HEK293 (cell line): ENCODE results near the gene PROCR.

Source experiments
- CTCF ChIA-PET: fragments of 350-600 bp; formaldehyde crosslinking; extraction: SDS; loops from one replicate; lab custom pipeline; 2021; ENCODE audit warnings: antibody characterized with exemption; lab: Yijun Ruan, JAX
- POLR2A ChIA-PET: fragments of 300-600 bp; formaldehyde crosslinking; extraction: SDS; loops from one replicate; lab custom pipeline; 2020; ENCODE audit warnings: antibody characterized with exemption, inconsistent platforms; lab: Yijun Ruan, JAX
- H3K27ac ChIP-seq: fragments of 200-500 bp; sonication (Bioruptor generic); 2 replicates; pipeline ENCODE4 v1.5.1; 2014; ENCODE audit warnings: low read depth, low read length, control low read depth, inconsistent platforms; ENCODE audit errors: extremely low read depth
- H3K36me3 ChIP-seq, 2 experiments: fragments of 200-500 bp in 1 of 2; sonication (Bioruptor generic) in 1 of 2; 1 replicate in 1 of 2; 2 replicates in 1 of 2; pipeline ENCODE4 v1.5.1; 2014 to 2017; ENCODE audit warnings: inconsistent platforms in 2 of 2, low read length in 2 of 2; ENCODE audit not compliant: control insufficient read depth in 2 of 2, insufficient read depth in 1 of 2
- H3K4me1 ChIP-seq: fragments of 200-500 bp; sonication (Bioruptor generic); 2 replicates; pipeline ENCODE4 v1.5.1; 2014; ENCODE audit warnings: mild to moderate bottlenecking, low read length, inconsistent platforms; ENCODE audit not compliant: control insufficient read depth, insufficient read depth
- H3K4me3 ChIP-seq: 2 replicates; pipeline ENCODE4 v1.5.1; 2011; ENCODE audit warnings: low read depth, mild to moderate bottlenecking, control low read depth, low read length, moderate library complexity
- H3K9me3 ChIP-seq: fragments of 200-500 bp; sonication (Bioruptor generic); 2 replicates; pipeline ENCODE4 v1.5.1; 2014; ENCODE audit warnings: low read depth, low read length, inconsistent platforms; ENCODE audit not compliant: control insufficient read depth, insufficient read depth
- BCL11B ChIP-seq: fragments of 450-650 bp; formaldehyde crosslinking; IDR thresholded peaks from 2 replicates; pipeline ENCODE4 v1.5.1; 2016; ENCODE audit warnings: low read depth, missing biosample characterization, missing genetic modification characterization
- GFI1B ChIP-seq: fragments of 450-650 bp; formaldehyde crosslinking; IDR thresholded peaks from 2 replicates; pipeline ENCODE4 v1.5.1; 2016; ENCODE audit warnings: missing biosample characterization, missing genetic modification characterization
- KLF1 ChIP-seq: fragments of 450-650 bp; formaldehyde crosslinking; IDR thresholded peaks from 2 replicates; pipeline ENCODE4 v1.5.1; 2016; ENCODE audit warnings: missing biosample characterization, missing genetic modification characterization
- PRDM1 ChIP-seq: fragments of 450-650 bp; formaldehyde crosslinking; IDR thresholded peaks from 2 replicates; pipeline ENCODE4; 2016; ENCODE audit warnings: missing biosample characterization, missing genetic modification characterization
- ZBTB48 ChIP-seq: fragments of 450-650 bp; formaldehyde crosslinking; IDR thresholded peaks from 2 replicates; pipeline ENCODE4 v1.5.1; 2016; ENCODE audit warnings: missing biosample characterization, missing genetic modification characterization
- ZNF175 ChIP-seq: fragments of 450-650 bp; formaldehyde crosslinking; IDR thresholded peaks from 2 replicates; pipeline ENCODE4 v1.5.1; 2016; ENCODE audit warnings: missing biosample characterization, missing genetic modification characterization
- ZNF391 ChIP-seq: fragments of 450-650 bp; formaldehyde crosslinking; IDR thresholded peaks from 2 replicates; pipeline ENCODE4 v1.5.1; 2016; ENCODE audit warnings: low read depth, missing biosample characterization, missing genetic modification characterization, borderline replicate concordance
- ZNF394 ChIP-seq: fragments of 450-650 bp; formaldehyde crosslinking; IDR thresholded peaks from 2 replicates; pipeline ENCODE4 v1.5.1; 2016; ENCODE audit warnings: missing biosample characterization, missing genetic modification characterization, mild to moderate bottlenecking, moderate library complexity, borderline replicate concordance
- ZNF514 ChIP-seq: fragments of 450-650 bp; formaldehyde crosslinking; IDR thresholded peaks from 2 replicates; pipeline ENCODE4 v1.5.1; 2016; ENCODE audit warnings: missing biosample characterization, missing genetic modification characterization
- ZNF530 ChIP-seq: fragments of 450-650 bp; formaldehyde crosslinking; IDR thresholded peaks from 2 replicates; pipeline ENCODE4 v1.5.1; 2016; ENCODE audit warnings: low read depth, missing biosample characterization, missing genetic modification characterization
- ZNF561 ChIP-seq: fragments of 450-650 bp; IDR thresholded peaks from 2 replicates; pipeline ENCODE4 v1.5.1; 2018; ENCODE audit warnings: missing biosample characterization, missing genetic modification characterization, borderline replicate concordance
- ZNF571 ChIP-seq: fragments of 450-650 bp; formaldehyde crosslinking; IDR thresholded peaks from 2 replicates; pipeline ENCODE4 v1.5.0; 2017; ENCODE audit warnings: missing biosample characterization, missing genetic modification characterization
- ZNF626 ChIP-seq: fragments of 450-650 bp; sonication (Bioruptor Pico); formaldehyde crosslinking; IDR thresholded peaks from 2 replicates; pipeline ENCODE4 v1.5.1; 2018; ENCODE audit warnings: missing biosample characterization, missing genetic modification characterization, inconsistent platforms
- ZNF664 ChIP-seq: fragments of 450-650 bp; formaldehyde crosslinking; IDR thresholded peaks from 2 replicates; pipeline ENCODE4 v1.5.1; 2016; ENCODE audit warnings: missing biosample characterization, missing genetic modification characterization
- ZNF707 ChIP-seq: fragments of 450-650 bp; formaldehyde crosslinking; IDR thresholded peaks from 2 replicates; pipeline ENCODE4 v1.5.1; 2016; ENCODE audit warnings: missing biosample characterization, missing genetic modification characterization
- TF ChIP-seq, protein P1 (sequence below): fragments of 450-650 bp; formaldehyde crosslinking; IDR thresholded peaks from 2 replicates; pipeline ENCODE4 v1.5.1; 2017; ENCODE audit warnings: missing biosample characterization, missing genetic modification characterization
- TF ChIP-seq, protein P2 (sequence below): fragments of 450-650 bp; formaldehyde crosslinking; IDR thresholded peaks from 2 replicates; pipeline ENCODE4 v1.5.1; 2016; ENCODE audit warnings: missing biosample characterization, missing genetic modification characterization
- TF ChIP-seq, protein P3 (sequence below): fragments of 450-650 bp; formaldehyde crosslinking; IDR thresholded peaks from 2 replicates; pipeline ENCODE4 v1.5.1; 2017; ENCODE audit warnings: missing biosample characterization, missing genetic modification characterization
- TF ChIP-seq, protein P4 (sequence below): fragments of 450-650 bp; formaldehyde crosslinking; IDR thresholded peaks from 2 replicates; pipeline ENCODE4 v1.5.1; 2016; ENCODE audit warnings: missing biosample characterization, missing genetic modification characterization

The PROCR gene

DNA sequence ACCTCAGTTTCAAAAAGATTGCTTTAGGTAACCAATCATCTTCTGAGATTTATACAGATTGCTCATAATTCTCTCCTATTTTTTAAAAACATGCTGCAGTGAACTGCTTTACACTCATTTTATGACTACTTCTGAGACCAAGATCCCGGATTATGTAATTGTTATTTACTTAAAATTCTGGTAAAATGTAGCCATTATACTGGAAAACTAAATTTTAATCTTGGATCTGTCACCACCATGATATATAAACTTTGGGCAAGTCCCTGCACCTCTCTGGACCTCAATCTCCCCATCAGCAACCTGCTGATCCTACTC is 477 bp upstream of the PROCR start (continued):
- TF ChIP-seq, protein P1, sequence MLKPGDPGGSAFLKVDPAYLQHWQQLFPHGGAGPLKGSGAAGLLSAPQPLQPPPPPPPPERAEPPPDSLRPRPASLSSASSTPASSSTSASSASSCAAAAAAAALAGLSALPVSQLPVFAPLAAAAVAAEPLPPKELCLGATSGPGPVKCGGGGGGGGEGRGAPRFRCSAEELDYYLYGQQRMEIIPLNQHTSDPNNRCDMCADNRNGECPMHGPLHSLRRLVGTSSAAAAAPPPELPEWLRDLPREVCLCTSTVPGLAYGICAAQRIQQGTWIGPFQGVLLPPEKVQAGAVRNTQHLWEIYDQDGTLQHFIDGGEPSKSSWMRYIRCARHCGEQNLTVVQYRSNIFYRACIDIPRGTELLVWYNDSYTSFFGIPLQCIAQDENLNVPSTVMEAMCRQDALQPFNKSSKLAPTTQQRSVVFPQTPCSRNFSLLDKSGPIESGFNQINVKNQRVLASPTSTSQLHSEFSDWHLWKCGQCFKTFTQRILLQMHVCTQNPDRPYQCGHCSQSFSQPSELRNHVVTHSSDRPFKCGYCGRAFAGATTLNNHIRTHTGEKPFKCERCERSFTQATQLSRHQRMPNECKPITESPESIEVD (tag by site-specific recombination), result peak; percentile 94
- TF ChIP-seq ZNF175 (tag by site-specific recombination) (no peak), ZNF394 (tag by site-specific recombination) (peak; percentile 57), ZNF530 (no peak), BCL11B (tag by site-specific recombination) (no peak)

DNA sequence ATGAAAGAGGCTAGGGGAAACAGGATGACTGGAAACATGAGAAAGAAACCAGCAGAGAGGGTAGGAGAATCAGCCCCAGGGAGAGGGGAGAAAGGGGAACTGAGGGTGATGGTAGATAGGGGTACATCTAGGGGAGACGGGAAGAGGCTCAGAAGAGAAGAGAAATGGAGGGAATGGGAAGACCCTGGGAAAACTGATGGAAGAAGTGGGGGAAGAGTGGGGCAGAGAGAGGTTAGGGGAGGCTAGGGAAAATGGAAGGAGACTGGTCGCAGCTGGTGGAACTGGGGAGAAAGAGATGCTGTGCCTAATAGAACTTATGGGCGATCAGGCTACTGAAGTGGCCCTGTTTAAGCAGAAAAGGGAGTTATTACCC is 548 bp downstream of the PROCR start:
- Histone ChIP-seq H3K9me3 (no peaks in the 10 kb centered on the region), H3K4me1 (0 out of 2 replicates have a peak, but pooled peaks cover 3% of the 10 kb centered on the region), H3K36me3 (peaks cover 0 to 9% of the 10 kb centered on the region in 2 experiments; a peak in 1 of 3 replicates), H3K4me3 (no peak overlapping the region; the same call in 1 of the 2 replicates), H3K27ac (no peak overlapping the region)
- CTCF ChIA-PET, result no interaction called here
- POLR2A ChIA-PET, result no interaction called here
- TF ChIP-seq, protein P2, sequence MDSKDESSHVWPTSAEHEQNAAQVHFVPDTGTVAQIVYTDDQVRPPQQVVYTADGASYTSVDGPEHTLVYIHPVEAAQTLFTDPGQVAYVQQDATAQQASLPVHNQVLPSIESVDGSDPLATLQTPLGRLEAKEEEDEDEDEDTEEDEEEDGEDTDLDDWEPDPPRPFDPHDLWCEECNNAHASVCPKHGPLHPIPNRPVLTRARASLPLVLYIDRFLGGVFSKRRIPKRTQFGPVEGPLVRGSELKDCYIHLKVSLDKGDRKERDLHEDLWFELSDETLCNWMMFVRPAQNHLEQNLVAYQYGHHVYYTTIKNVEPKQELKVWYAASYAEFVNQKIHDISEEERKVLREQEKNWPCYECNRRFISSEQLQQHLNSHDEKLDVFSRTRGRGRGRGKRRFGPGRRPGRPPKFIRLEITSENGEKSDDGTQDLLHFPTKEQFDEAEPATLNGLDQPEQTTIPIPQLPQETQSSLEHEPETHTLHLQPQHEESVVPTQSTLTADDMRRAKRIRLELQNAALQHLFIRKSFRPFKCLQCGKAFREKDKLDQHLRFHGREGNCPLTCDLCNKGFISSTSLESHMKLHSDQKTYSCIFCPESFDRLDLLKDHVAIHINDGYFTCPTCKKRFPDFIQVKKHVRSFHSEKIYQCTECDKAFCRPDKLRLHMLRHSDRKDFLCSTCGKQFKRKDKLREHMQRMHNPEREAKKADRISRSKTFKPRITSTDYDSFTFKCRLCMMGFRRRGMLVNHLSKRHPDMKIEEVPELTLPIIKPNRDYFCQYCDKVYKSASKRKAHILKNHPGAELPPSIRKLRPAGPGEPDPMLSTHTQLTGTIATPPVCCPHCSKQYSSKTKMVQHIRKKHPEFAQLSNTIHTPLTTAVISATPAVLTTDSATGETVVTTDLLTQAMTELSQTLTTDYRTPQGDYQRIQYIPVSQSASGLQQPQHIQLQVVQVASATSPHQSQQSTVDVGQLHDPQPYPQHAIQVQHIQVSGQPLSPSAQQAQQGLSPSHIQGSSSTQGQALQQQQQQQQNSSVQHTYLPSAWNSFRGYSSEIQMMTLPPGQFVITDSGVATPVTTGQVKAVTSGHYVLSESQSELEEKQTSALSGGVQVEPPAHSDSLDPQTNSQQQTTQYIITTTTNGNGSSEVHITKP, result peak; percentile 64
- TF ChIP-seq, protein P3, sequence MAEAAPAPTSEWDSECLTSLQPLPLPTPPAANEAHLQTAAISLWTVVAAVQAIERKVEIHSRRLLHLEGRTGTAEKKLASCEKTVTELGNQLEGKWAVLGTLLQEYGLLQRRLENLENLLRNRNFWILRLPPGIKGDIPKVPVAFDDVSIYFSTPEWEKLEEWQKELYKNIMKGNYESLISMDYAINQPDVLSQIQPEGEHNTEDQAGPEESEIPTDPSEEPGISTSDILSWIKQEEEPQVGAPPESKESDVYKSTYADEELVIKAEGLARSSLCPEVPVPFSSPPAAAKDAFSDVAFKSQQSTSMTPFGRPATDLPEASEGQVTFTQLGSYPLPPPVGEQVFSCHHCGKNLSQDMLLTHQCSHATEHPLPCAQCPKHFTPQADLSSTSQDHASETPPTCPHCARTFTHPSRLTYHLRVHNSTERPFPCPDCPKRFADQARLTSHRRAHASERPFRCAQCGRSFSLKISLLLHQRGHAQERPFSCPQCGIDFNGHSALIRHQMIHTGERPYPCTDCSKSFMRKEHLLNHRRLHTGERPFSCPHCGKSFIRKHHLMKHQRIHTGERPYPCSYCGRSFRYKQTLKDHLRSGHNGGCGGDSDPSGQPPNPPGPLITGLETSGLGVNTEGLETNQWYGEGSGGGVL (tag by site-specific recombination), result peak; percentile 48
- TF ChIP-seq ZBTB48 (peak; percentile 17; the same call in 1 of the 2 replicates), ZNF561 (tag by site-specific recombination) (no peak), PRDM1 (tag by site-specific recombination) (peak; percentile 79)

DNA sequence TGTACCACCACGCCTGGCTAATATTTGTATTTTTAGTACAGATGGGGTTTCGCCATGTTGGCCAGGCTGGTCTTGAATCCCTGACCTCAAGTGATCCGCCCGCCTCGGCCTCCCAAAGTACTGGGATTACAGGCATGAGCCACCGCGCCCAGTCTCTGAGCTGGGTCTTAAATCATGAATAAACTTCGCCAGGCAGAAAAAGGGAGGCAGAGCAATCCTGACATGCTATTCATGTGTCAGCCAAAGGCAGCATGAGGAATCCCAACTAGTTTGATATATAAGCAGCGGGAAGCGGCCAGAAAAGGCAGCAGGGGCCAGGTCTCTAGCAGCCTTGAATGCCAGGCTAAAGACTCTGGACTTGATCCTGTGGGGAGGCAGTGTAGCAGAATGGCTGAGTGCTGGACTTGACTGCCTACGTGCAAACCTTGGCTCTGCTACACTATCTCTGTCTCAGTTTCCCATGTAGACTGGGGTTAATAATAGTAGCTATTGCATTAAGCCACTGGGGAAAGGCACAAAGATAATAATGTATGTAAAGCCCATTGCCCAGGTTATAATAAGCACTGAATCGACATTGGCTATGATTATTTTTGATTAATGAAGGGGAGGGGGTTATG is 1.8 kb downstream of the PROCR start:
- ChIA-PET CTCF (interaction anchor here (0.6 to 0.7 kb wide), 2 partner anchors 27 to 78 kb away, joined by 3 to 5 read pairs; partner anchors contain the start of gene EDEM2), POLR2A (interaction anchor here (0.7 kb wide), 1 partner anchor 298 kb away, joined by 3 read pairs; no protein-coding TSS in a partner anchor)
- H3K4me3 ChIP-seq, result no peak overlapping the region
- H3K36me3 ChIP-seq, result peaks cover 0 to 9% of the 10 kb centered on the region in 2 experiments; a peak in 1 of 3 replicates
- TF ChIP-seq ZNF571 (tag by site-specific recombination) (no peak), ZNF626 (no peak), ZNF664 (tag by site-specific recombination) (no peak), ZNF514 (no peak), ZNF391 (tag by site-specific recombination) (no peak), GFI1B (no peak), ZNF707 (tag by site-specific recombination) (no peak), KLF1 (no peak)
- TF ChIP-seq, protein P4, sequence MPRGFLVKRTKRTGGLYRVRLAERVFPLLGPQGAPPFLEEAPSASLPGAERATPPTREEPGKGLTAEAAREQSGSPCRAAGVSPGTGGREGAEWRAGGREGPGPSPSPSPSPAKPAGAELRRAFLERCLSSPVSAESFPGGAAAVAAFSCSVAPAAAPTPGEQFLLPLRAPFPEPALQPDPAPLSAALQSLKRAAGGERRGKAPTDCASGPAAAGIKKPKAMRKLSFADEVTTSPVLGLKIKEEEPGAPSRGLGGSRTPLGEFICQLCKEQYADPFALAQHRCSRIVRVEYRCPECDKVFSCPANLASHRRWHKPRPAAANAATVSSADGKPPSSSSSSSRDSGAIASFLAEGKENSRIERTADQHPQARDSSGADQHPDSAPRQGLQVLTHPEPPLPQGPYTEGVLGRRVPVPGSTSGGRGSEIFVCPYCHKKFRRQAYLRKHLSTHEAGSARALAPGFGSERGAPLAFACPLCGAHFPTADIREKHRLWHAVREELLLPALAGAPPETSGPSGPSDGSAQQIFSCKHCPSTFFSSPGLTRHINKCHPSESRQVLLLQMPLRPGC (tag by site-specific recombination), result no peak
- 0 out of 2 replicates have a peak, but pooled peaks cover 3% of the 10 kb centered on the region for H3K4me1 ChIP-seq
- no peaks in the 10 kb centered on the region for H3K9me3 ChIP-seq
- no peak overlapping the region for H3K27ac ChIP-seq
